GM18873 (cell line): ENCODE measurements around the gene SMCP.

Experiments
- ATAC-seq: cut with Tn5 transposase; IDR thresholded peaks from one replicate; pipeline ENCODE4 v1.9.1; 2021; ENCODE audit warnings: mild to moderate bottlenecking, moderate library complexity, moderate number of reproducible peaks; ENCODE audit not compliant: unreplicated experiment, low FRiP score

Gene SMCP

GRCh38 chr1:152884966-152885624 lies 7.0 kb downstream of the SMCP start:
- ATAC-seq: no peak

- no peak for ATAC-seq
These were observed 8.0 kb downstream of the SMCP start for GRCh38 chr1:152886085-152886484.

- no peak for ATAC-seq
These were observed 8.8 kb downstream of the SMCP start for GRCh38 chr1:152886758-152887409.

- ATAC-seq: no peak
These were observed 10.0 kb downstream of the SMCP start for GRCh38 chr1:152888126-152888525.

GRCh38 chr1:152899027-152899426 lies 20.9 kb downstream of the SMCP start:
- no peak for ATAC-seq

GRCh38 chr1:152899883-152900282 lies 21.8 kb downstream of the SMCP start:
- no peak for ATAC-seq

- ATAC-seq: no peak
These were observed 23.5 kb downstream of the SMCP start for GRCh38 chr1:152901631-152902030.

GRCh38 chr1:152902636-152903035 lies 24.5 kb downstream of the SMCP start:
- ATAC-seq: no peak

- no peak for ATAC-seq
These were observed 26.7 kb downstream of the SMCP start for GRCh38 chr1:152904688-152905440.

GRCh38 chr1:152906023-152906565 lies 28.0 kb downstream of the SMCP start:
- ATAC-seq: no peak

- ATAC-seq: no peak
These were observed 29.8 kb downstream of the SMCP start, which contains the start of gene IVL for GRCh38 chr1:152907686-152908601. Gene IVL (plus strand): TSS chr1:152908546. CDS start chr1:152909798, 1,252 bp downstream.

GRCh38 chr1:152909206-152909605 lies 31.1 kb downstream of the SMCP start:
- no peak for ATAC-seq

GRCh38 chr1:152912471-152912870 lies 34.3 kb downstream of the SMCP start:
- no peak for ATAC-seq

GRCh38 chr1:152912900-152913299 lies 34.8 kb downstream of the SMCP start:
- no peak for ATAC-seq

GRCh38 chr1:152917794-152918193 lies 39.7 kb downstream of the SMCP start:
- ATAC-seq: no peak

GRCh38 chr1:152919071-152919470 lies 40.9 kb downstream of the SMCP start:
- no peak for ATAC-seq

GRCh38 chr1:152924191-152924590 lies 46.1 kb downstream of the SMCP start:
- ATAC-seq: no peak

GRCh38 chr1:152926091-152926490 lies 48.0 kb downstream of the SMCP start:
- ATAC-seq: no peak

GRCh38 chr1:152928671-152929070 lies 50.5 kb downstream of the SMCP start:
- ATAC-seq: no peak

GRCh38 chr1:152932170-152932811 lies 54.2 kb downstream of the SMCP start:
- no peak for ATAC-seq
